Measurements from ENCODE around the gene GRIN1. TPM values are rescaled to one million over a fixed set of nuclear protein-coding genes. Genes with fewer than 3 reads are reported as not detected.

GRIN1 gene
- total RNA-seq, 1 donor from 2014 or later = not detected

GRCh38 chr9:137194388-137194787 is 55.4 kb downstream of the GRIN1 start:
- peaks cover 91% of the 10 kb centered on the region for H3K4me1 ChIP-seq
- no peaks in the 10 kb centered on the region for H3K27me3 ChIP-seq (ENCODE audit: low read depth)
- peak overlapping the region; percentile 92 for H3K27ac ChIP-seq (replicated peaks)
- H3K4me3 ChIP-seq = peak overlapping the region; percentile 51
- peak; percentile 87 for DNase-seq
- peaks cover 29% of the 10 kb centered on the region for H3K36me3 ChIP-seq
- no peak for TF ChIP-seq CTCF (IDR thresholded peaks at IDR 0.05; ENCODE audit: borderline replicate concordance)
- no peaks in the 10 kb centered on the region for H3K9me3 ChIP-seq (replicated peaks)
- intact Hi-C loops (cut with micrococcal nuclease) = no loop called here

- Histone ChIP-seq H3K4me3 (peak overlapping the region; percentile 51), H3K4me1 (peaks cover 91% of the 10 kb centered on the region), H3K27ac (replicated peaks) (peak overlapping the region; percentile 92)
Observed at GRCh38 chr9:137194909-137195308, 56.0 kb downstream of the GRIN1 start.

GRCh38 chr9:137195525-137196220 is 56.7 kb downstream of the GRIN1 start:
- H3K4me1 ChIP-seq = peaks cover 83% of the 10 kb centered on the region
- no peak for DNase-seq
- no peaks in the 10 kb centered on the region for H3K9me3 ChIP-seq (replicated peaks)
- H3K36me3 ChIP-seq = peaks cover 19% of the 10 kb centered on the region
- H3K27ac ChIP-seq (replicated peaks) = peak overlapping the region; percentile 92
- H3K4me3 ChIP-seq = peak overlapping the region; percentile 51
- H3K27me3 ChIP-seq (ENCODE audit: low read depth) = no peaks in the 10 kb centered on the region
- intact Hi-C loops (cut with micrococcal nuclease) = no loop called here
- TF ChIP-seq CTCF (IDR thresholded peaks at IDR 0.05; ENCODE audit: borderline replicate concordance) = no peak

More at GRCh38 chr9:137194909-137195308, 56.0 kb downstream of the GRIN1 start:
- intact Hi-C loops (cut with micrococcal nuclease) = no loop called here
- DNase-seq = no peak
- Histone ChIP-seq H3K36me3 (peaks cover 26% of the 10 kb centered on the region), H3K9me3 (replicated peaks) (no peaks in the 10 kb centered on the region), H3K27me3 (ENCODE audit: low read depth) (no peaks in the 10 kb centered on the region)
- no peak for TF ChIP-seq CTCF (IDR thresholded peaks at IDR 0.05; ENCODE audit: borderline replicate concordance)

GRCh38 chr9:137198051-137198901 is 59.3 kb downstream of the GRIN1 start:
- DNase-seq = no peak
- no peak for TF ChIP-seq CTCF (IDR thresholded peaks at IDR 0.05; ENCODE audit: borderline replicate concordance)
- H3K4me3 ChIP-seq = peak overlapping the region; percentile 83
- no peaks in the 10 kb centered on the region for H3K9me3 ChIP-seq (replicated peaks)
- intact Hi-C loops (cut with micrococcal nuclease) = no loop called here
- no peaks in the 10 kb centered on the region for H3K36me3 ChIP-seq
- H3K27ac ChIP-seq (replicated peaks) = peak overlapping the region; percentile 92
- H3K4me1 ChIP-seq = peaks cover 91% of the 10 kb centered on the region
- H3K27me3 ChIP-seq (ENCODE audit: low read depth) = no peaks in the 10 kb centered on the region

GRCh38 chr9:137198902-137199283 is 59.9 kb downstream of the GRIN1 start:
- no peaks in the 10 kb centered on the region for H3K36me3 ChIP-seq
- no peak for DNase-seq
- peaks cover 91% of the 10 kb centered on the region for H3K4me1 ChIP-seq
- H3K27ac ChIP-seq (replicated peaks) = peak overlapping the region; percentile 92
- no peaks in the 10 kb centered on the region for H3K27me3 ChIP-seq (ENCODE audit: low read depth)
- no peaks in the 10 kb centered on the region for H3K9me3 ChIP-seq (replicated peaks)
- intact Hi-C loops (cut with micrococcal nuclease) = no loop called here
- no peak for TF ChIP-seq CTCF (IDR thresholded peaks at IDR 0.05; ENCODE audit: borderline replicate concordance)
- peak overlapping the region; percentile 83 for H3K4me3 ChIP-seq

Measured in left ventricle myocardium inferior (tissue), 1 donor.